ENCODE measurements around the gene EXT2. TPM values are rescaled to one million over a fixed set of nuclear protein-coding genes. Genes with fewer than 3 reads are reported as not detected.

EXT2 gene
- total RNA-seq, 2 experiments from 2014 or later: 22.4 to 24.0 TPM

- Mint-ChIP-seq H3K4me3 (no peak overlapping the region), H3K27ac (no peak overlapping the region), H3K9me3 (peaks cover 7% of the 10 kb centered on the region), H3K4me1 (peaks cover 4% of the 10 kb centered on the region), H3K36me3 (peaks cover 4% of the 10 kb centered on the region), H3K27me3 (no peaks in the 10 kb centered on the region)
- no peak for DNase-seq
Measured at GRCh38 chr11:44257338-44258189, 162.1 kb downstream of the EXT2 start.

GRCh38 chr11:44258190-44258489 is 162.7 kb downstream of the EXT2 start:
- peaks cover 4% of the 10 kb centered on the region for H3K4me1 Mint-ChIP-seq
- H3K36me3 Mint-ChIP-seq: no peaks in the 10 kb centered on the region
- H3K4me3 Mint-ChIP-seq: no peak overlapping the region
- H3K9me3 Mint-ChIP-seq: peaks cover 1% of the 10 kb centered on the region
- H3K27ac Mint-ChIP-seq: no peak overlapping the region
- no peaks in the 10 kb centered on the region for H3K27me3 Mint-ChIP-seq
- DNase-seq: no peak

- Mint-ChIP-seq H3K9me3 (no peaks in the 10 kb centered on the region), H3K4me1 (peaks cover 4% of the 10 kb centered on the region), H3K4me3 (no peak overlapping the region), H3K27me3 (no peaks in the 10 kb centered on the region), H3K36me3 (no peaks in the 10 kb centered on the region), H3K27ac (no peak overlapping the region)
- no peak for DNase-seq
Measured at GRCh38 chr11:44258839-44259420, 163.5 kb downstream of the EXT2 start.

- H3K27ac Mint-ChIP-seq: no peak overlapping the region
- no peaks in the 10 kb centered on the region for H3K36me3 Mint-ChIP-seq
- peaks cover 4% of the 10 kb centered on the region for H3K4me1 Mint-ChIP-seq
- H3K9me3 Mint-ChIP-seq: no peaks in the 10 kb centered on the region
- no peaks in the 10 kb centered on the region for H3K27me3 Mint-ChIP-seq
- no peak overlapping the region for H3K4me3 Mint-ChIP-seq
- no peak for DNase-seq
Measured at GRCh38 chr11:44260081-44260480, 164.6 kb downstream of the EXT2 start.

- H3K4me3 Mint-ChIP-seq: no peak overlapping the region
- H3K4me1 Mint-ChIP-seq: peaks cover 3% of the 10 kb centered on the region
- H3K36me3 Mint-ChIP-seq: no peaks in the 10 kb centered on the region
- H3K27me3 Mint-ChIP-seq: no peaks in the 10 kb centered on the region
- H3K27ac Mint-ChIP-seq: no peak overlapping the region
- DNase-seq: no peak
- H3K9me3 Mint-ChIP-seq: no peaks in the 10 kb centered on the region
Measured at GRCh38 chr11:44261800-44262591, 166.5 kb downstream of the EXT2 start.

- H3K27me3 Mint-ChIP-seq: no peaks in the 10 kb centered on the region
- H3K4me3 Mint-ChIP-seq: no peak overlapping the region
- H3K36me3 Mint-ChIP-seq: no peaks in the 10 kb centered on the region
- no peak overlapping the region for H3K27ac Mint-ChIP-seq
- no peaks in the 10 kb centered on the region for H3K9me3 Mint-ChIP-seq
- DNase-seq: no peak
- no peaks in the 10 kb centered on the region for H3K4me1 Mint-ChIP-seq
Measured at GRCh38 chr11:44263738-44264437, 168.4 kb downstream of the EXT2 start.

GRCh38 chr11:44264438-44264749 is 168.9 kb downstream of the EXT2 start:
- Mint-ChIP-seq H3K4me3 (no peak overlapping the region), H3K27ac (no peak overlapping the region), H3K4me1 (no peaks in the 10 kb centered on the region), H3K9me3 (no peaks in the 10 kb centered on the region), H3K36me3 (no peaks in the 10 kb centered on the region), H3K27me3 (no peaks in the 10 kb centered on the region)
- DNase-seq: no peak

- no peak for DNase-seq
- Mint-ChIP-seq H3K4me3 (no peak overlapping the region), H3K27ac (no peak overlapping the region), H3K27me3 (no peaks in the 10 kb centered on the region), H3K4me1 (no peaks in the 10 kb centered on the region), H3K9me3 (no peaks in the 10 kb centered on the region), H3K36me3 (no peaks in the 10 kb centered on the region)
Measured at GRCh38 chr11:44264761-44265160, 169.3 kb downstream of the EXT2 start.

- H3K4me1 Mint-ChIP-seq: no peaks in the 10 kb centered on the region
- H3K27me3 Mint-ChIP-seq: no peaks in the 10 kb centered on the region
- H3K9me3 Mint-ChIP-seq: no peaks in the 10 kb centered on the region
- DNase-seq: no peak
- no peak overlapping the region for H3K4me3 Mint-ChIP-seq
- no peaks in the 10 kb centered on the region for H3K36me3 Mint-ChIP-seq
- H3K27ac Mint-ChIP-seq: no peak overlapping the region
Measured at GRCh38 chr11:44266056-44266780, 170.7 kb downstream of the EXT2 start.

GRCh38 chr11:44267006-44267749 is 171.7 kb downstream of the EXT2 start:
- DNase-seq: no peak
- Mint-ChIP-seq H3K4me3 (no peak overlapping the region), H3K27me3 (no peaks in the 10 kb centered on the region), H3K36me3 (no peaks in the 10 kb centered on the region), H3K9me3 (no peaks in the 10 kb centered on the region), H3K27ac (no peak overlapping the region), H3K4me1 (no peaks in the 10 kb centered on the region)

GRCh38 chr11:44267750-44268613 is 172.5 kb downstream of the EXT2 start:
- H3K36me3 Mint-ChIP-seq: no peaks in the 10 kb centered on the region
- H3K4me1 Mint-ChIP-seq: no peaks in the 10 kb centered on the region
- H3K4me3 Mint-ChIP-seq: no peak overlapping the region
- no peak for DNase-seq
- no peak overlapping the region for H3K27ac Mint-ChIP-seq
- H3K27me3 Mint-ChIP-seq: no peaks in the 10 kb centered on the region
- H3K9me3 Mint-ChIP-seq: no peaks in the 10 kb centered on the region

GRCh38 chr11:44268614-44269080 is 173.2 kb downstream of the EXT2 start:
- no peaks in the 10 kb centered on the region for H3K27me3 Mint-ChIP-seq
- H3K27ac Mint-ChIP-seq: no peak overlapping the region
- H3K4me3 Mint-ChIP-seq: no peak overlapping the region
- no peaks in the 10 kb centered on the region for H3K9me3 Mint-ChIP-seq
- no peak for DNase-seq
- no peaks in the 10 kb centered on the region for H3K4me1 Mint-ChIP-seq
- no peaks in the 10 kb centered on the region for H3K36me3 Mint-ChIP-seq
